ENCODE measurements around the gene OSGIN1.
"Not testable (repeated sequence)": the region's sequence is repeated elsewhere in the genome, so short reads cannot be mapped to it uniquely, and the experiment has no call there.

Gene OSGIN1

GRCh38 chr16:83926726-83927397 is 26.2 kb upstream of the OSGIN1 start:
- peak; percentile 34 for DNase-seq

- DNase-seq, result no peak
Measured at GRCh38 chr16:83928341-83929055, 24.5 kb upstream of the OSGIN1 start.

GRCh38 chr16:83929811-83930555 is 23.1 kb upstream of the OSGIN1 start:
- DNase-seq, result no peak

GRCh38 chr16:83930730-83931500 is 22.1 kb upstream of the OSGIN1 start:
- no peak for DNase-seq

- DNase-seq, result no peak
Measured at GRCh38 chr16:83931556-83931955, 21.5 kb upstream of the OSGIN1 start.

- no peak for DNase-seq
Measured at GRCh38 chr16:83932304-83932703, 20.7 kb upstream of the OSGIN1 start.

- no peak for DNase-seq
Measured at GRCh38 chr16:83932955-83933673, 19.9 kb upstream of the OSGIN1 start.

GRCh38 chr16:83933885-83934683 is 19.0 kb upstream of the OSGIN1 start:
- DNase-seq, result no peak

- DNase-seq, result no peak
Measured at GRCh38 chr16:83934684-83934977, 18.4 kb upstream of the OSGIN1 start.

GRCh38 chr16:83935005-83935857 is 17.8 kb upstream of the OSGIN1 start:
- no peak for DNase-seq

- no peak for DNase-seq
Measured at GRCh38 chr16:83935858-83936255, 17.2 kb upstream of the OSGIN1 start.

GRCh38 chr16:83936581-83937165 is 16.4 kb upstream of the OSGIN1 start:
- DNase-seq, result no peak

- no peak for DNase-seq
Measured at GRCh38 chr16:83937267-83937666, 15.8 kb upstream of the OSGIN1 start.

GRCh38 chr16:83937922-83938885 is 14.8 kb upstream of the OSGIN1 start:
- no peak for DNase-seq

GRCh38 chr16:83939266-83939855 is 13.7 kb upstream of the OSGIN1 start:
- DNase-seq, result no peak

GRCh38 chr16:83940119-83940518 is 12.9 kb upstream of the OSGIN1 start:
- DNase-seq, result no peak

GRCh38 chr16:83940630-83941378 is 12.2 kb upstream of the OSGIN1 start:
- peak; percentile 1 for DNase-seq

- not testable (repeated sequence) for DNase-seq
Measured at GRCh38 chr16:83941546-83941945, 11.5 kb upstream of the OSGIN1 start.

Measured in NCI-H748 treated with DMSO at 0.1 percent for 48 hours (cell line).